RWPE2 (cell line): ENCODE data around the gene TTR.

Experiments
- ATAC-seq: fragments of 200-7000 bp; cut with Tn5 transposase; 3 replicates; pipeline ENCODE4 v1.9.1; 2021; ENCODE audit warnings: low read depth
- DNase-seq: peaks from one replicate; pipeline ENCODE4 v3.0.0-alpha.2; 2020; ENCODE audit warnings: low spot score
- H3K27ac ChIP-seq: fragments of 450-650 bp; 2 replicates; pipeline ENCODE4 v1.5.1; 2017; ENCODE audit warnings: mild to moderate bottlenecking; ENCODE audit not compliant: poor library complexity, severe bottlenecking
- H3K27me3 ChIP-seq: fragments of 250-450 bp; sonication (Bioruptor Pico); 2 replicates; pipeline ENCODE4 v1.5.1; 2021; ENCODE audit warnings: mild to moderate bottlenecking, moderate library complexity; ENCODE audit not compliant: insufficient read depth, poor library complexity, severe bottlenecking
- H3K36me3 ChIP-seq: fragments of 250-450 bp; sonication (Bioruptor Pico); 2 replicates; pipeline ENCODE4 v1.5.1; 2020; ENCODE audit warnings: low read depth, mild to moderate bottlenecking, moderate library complexity
- H3K4me1 ChIP-seq: fragments of 250-450 bp; sonication (Bioruptor Pico); 2 replicates; pipeline ENCODE4 v1.5.1; 2021; ENCODE audit warnings: mild to moderate bottlenecking, moderate library complexity; ENCODE audit not compliant: insufficient read depth, poor library complexity, severe bottlenecking
- H3K4me3 ChIP-seq: fragments of 250-450 bp; sonication (Bioruptor Pico); 2 replicates; pipeline ENCODE4 v1.5.1; 2021; ENCODE audit warnings: mild to moderate bottlenecking, moderate library complexity; ENCODE audit not compliant: severe bottlenecking
- H3K9me3 ChIP-seq: fragments of 250-450 bp; sonication (Bioruptor Pico); 2 replicates; pipeline ENCODE4 v1.5.1; 2021; ENCODE audit warnings: mild to moderate bottlenecking, moderate library complexity; ENCODE audit not compliant: severe bottlenecking
- CTCF ChIP-seq: fragments of 450-650 bp; IDR thresholded peaks from one replicate; pipeline ENCODE4 v1.5.1; 2017; ENCODE audit warnings: mild to moderate bottlenecking, moderate library complexity; ENCODE audit not compliant: poor library complexity, severe bottlenecking

Gene TTR

DNA sequence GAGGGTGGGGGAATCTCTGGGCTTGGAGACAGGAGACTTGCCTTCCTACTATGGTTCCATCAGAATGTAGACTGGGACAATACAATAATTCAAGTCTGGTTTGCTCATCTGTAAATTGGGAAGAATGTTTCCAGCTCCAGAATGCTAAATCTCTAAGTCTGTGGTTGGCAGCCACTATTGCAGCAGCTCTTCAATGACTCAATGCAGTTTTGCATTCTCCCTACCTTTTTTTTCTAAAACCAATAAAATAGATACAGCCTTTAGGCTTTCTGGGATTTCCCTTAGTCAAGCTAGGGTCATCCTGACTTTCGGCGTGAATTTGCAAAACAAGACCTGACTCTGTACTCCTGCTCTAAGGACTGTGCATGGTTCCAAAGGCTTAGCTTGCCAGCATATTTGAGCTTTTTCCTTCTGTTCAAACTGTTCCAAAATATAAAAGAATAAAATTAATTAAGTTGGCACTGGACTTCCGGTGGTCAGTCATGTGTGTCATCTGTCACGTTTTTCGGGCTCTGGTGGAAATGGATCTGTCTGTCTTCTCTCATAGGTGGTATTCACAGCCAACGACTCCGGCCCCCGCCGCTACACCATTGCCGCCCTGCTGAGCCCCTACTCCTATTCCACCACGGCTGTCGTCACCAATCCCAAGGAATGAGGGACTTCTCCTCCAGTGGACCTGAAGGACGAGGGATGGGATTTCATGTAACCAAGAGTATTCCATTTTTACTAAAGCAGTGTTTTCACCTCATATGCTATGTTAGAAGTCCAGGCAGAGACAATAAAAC is 6.5 kb downstream of the TTR start:
- DNase-seq (no peak), ATAC-seq (no peak)
- Histone ChIP-seq H3K36me3 (no peaks in the 10 kb centered on the region), H3K27ac (no peak overlapping the region), H3K9me3 (no peaks in the 10 kb centered on the region), H3K27me3 (no peaks in the 10 kb centered on the region), H3K4me3 (no peak overlapping the region), H3K4me1 (no peaks in the 10 kb centered on the region)
- no peak for TF ChIP-seq CTCF

GRCh38 chr18:31603315-31603714 is 11.6 kb downstream of the TTR start:
- H3K4me1 ChIP-seq, result no peaks in the 10 kb centered on the region
- no peak for TF ChIP-seq CTCF
- H3K27ac ChIP-seq, result no peak overlapping the region
- no peak overlapping the region for H3K4me3 ChIP-seq
- no peaks in the 10 kb centered on the region for H3K36me3 ChIP-seq
- ATAC-seq (no peak), DNase-seq (no peak)
- no peaks in the 10 kb centered on the region for H3K27me3 ChIP-seq
- no peaks in the 10 kb centered on the region for H3K9me3 ChIP-seq

DNA sequence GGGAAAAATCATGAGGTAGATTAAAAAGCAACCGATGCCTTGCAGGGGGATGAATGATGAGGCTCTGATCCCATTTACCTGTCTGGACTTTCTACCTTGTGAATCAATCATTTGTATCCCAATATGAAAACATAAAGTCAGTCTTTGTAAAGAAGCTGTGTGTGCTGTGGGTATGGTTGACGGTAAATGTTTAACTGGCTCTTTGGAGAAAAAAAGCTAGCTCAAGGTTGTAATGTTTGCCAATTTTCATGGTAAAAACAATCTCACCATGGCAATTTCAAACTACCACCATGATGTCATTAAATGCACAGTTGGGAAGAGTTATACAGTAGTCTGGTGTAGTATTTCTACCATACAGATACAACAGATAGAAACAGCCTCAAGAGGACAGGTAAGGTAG is 14.6 kb downstream of the TTR start:
- no peak for DNase-seq
- Histone ChIP-seq H3K4me1 (no peaks in the 10 kb centered on the region), H3K36me3 (no peaks in the 10 kb centered on the region), H3K27me3 (no peaks in the 10 kb centered on the region), H3K27ac (no peak overlapping the region), H3K9me3 (no peaks in the 10 kb centered on the region), H3K4me3 (no peak overlapping the region)
- no peak for TF ChIP-seq CTCF
- no peak for ATAC-seq

DNA sequence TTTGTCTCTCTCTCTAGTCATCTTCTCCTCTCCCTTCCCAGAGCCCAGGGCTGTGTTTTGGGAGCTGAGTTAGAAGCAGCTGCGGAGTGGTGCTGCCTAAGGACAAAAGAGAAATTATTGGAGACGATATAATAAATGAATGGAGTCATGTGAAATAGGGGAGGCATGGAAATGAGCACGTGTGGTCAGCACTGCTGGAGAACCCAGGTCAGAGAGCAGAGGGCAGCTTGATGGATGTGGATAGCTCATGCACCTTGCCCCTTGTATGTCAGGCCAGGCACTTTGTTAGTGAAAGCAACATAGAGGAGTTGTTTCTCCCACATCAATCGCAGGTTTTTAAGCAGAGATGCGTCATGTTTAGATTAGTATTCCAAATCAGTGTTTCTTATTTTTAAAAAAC is 15.7 kb downstream of the TTR start:
- no peak for TF ChIP-seq CTCF
- ATAC-seq (no peak), DNase-seq (no peak)

GRCh38 chr18:31609886-31610285 is 18.2 kb downstream of the TTR start:
- Histone ChIP-seq H3K4me3 (no peak overlapping the region), H3K9me3 (no peaks in the 10 kb centered on the region), H3K36me3 (no peaks in the 10 kb centered on the region), H3K27ac (no peak overlapping the region), H3K27me3 (no peaks in the 10 kb centered on the region), H3K4me1 (no peaks in the 10 kb centered on the region)
- ATAC-seq (no peak), DNase-seq (no peak)
- no peak for TF ChIP-seq CTCF

More for the DNA sequence above, 15.7 kb downstream of the TTR start:
- H3K27me3 ChIP-seq, result no peaks in the 10 kb centered on the region
- no peak overlapping the region for H3K27ac ChIP-seq
- no peaks in the 10 kb centered on the region for H3K36me3 ChIP-seq
- H3K9me3 ChIP-seq, result no peaks in the 10 kb centered on the region
- H3K4me3 ChIP-seq, result no peak overlapping the region
- no peaks in the 10 kb centered on the region for H3K4me1 ChIP-seq
